ENCODE results near the gene FANCC.
"Not testable (repeated sequence)": the region's sequence is repeated elsewhere in the genome, so short reads cannot be mapped to it uniquely, and the experiment has no call there.

The FANCC gene

DNA sequence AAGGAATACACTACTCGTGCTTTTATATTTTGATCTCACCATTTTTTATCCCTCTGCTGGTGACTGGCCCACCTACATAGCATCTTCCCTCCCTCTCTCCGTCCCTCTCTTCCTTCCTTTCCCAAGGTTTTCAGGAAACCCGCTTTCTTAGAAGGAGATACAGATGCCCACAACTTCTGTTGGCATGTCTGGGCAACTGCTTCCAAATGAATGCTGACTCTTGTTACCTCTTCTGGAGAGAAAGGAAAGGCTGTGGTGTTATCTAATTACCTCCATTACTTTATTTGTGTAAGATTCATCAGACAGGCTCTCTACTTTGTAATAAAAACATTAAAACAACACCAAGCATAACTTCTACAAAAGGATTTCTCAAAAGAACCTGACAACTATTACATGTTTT is 20.2 kb downstream of the FANCC start:
- no peaks in the 10 kb centered on the region for H3K27me3 ChIP-seq
- no peak overlapping the region for H3K9ac ChIP-seq
- peaks cover 0 to 10% (median 4%) of the 10 kb centered on the region in 11 experiments; a peak in 11 of 22 replicates for H3K36me3 ChIP-seq
- no peak overlapping the region for H3K27ac ChIP-seq
- TF ChIP-seq Cebpa-rat (IDR thresholded peaks at IDR 0.05) = no peak
- no peak overlapping the region for H3K4me2 ChIP-seq
- no peak overlapping the region for H3K4me3 ChIP-seq
- H3K9me3 ChIP-seq (replicated peaks in 1 of 11) = peaks cover 4 to 13% (median 10%) of the 10 kb centered on the region in 11 experiments
- no peaks in the 10 kb centered on the region for H4K20me1 ChIP-seq
- peaks cover 0 to 18% (median 13%) of the 10 kb centered on the region in 10 experiments; a peak in 15 of 20 replicates for H3K4me1 ChIP-seq

GRCh38 chr9:95296761-95297160 is 20.7 kb downstream of the FANCC start:
- no peak overlapping the region for H3K4me3 ChIP-seq
- H3K27ac ChIP-seq = no peak overlapping the region
- peaks cover 0 to 12% (median 6%) of the 10 kb centered on the region in 11 experiments; a peak in 11 of 22 replicates for H3K36me3 ChIP-seq
- peaks cover 0 to 18% (median 13%) of the 10 kb centered on the region in 10 experiments; a peak in 15 of 20 replicates for H3K4me1 ChIP-seq
- no peak overlapping the region for H3K4me2 ChIP-seq
- H3K9me3 ChIP-seq (replicated peaks in 1 of 11) = peaks cover 10 to 18% (median 15%) of the 10 kb centered on the region in 11 experiments
- no peak overlapping the region for H3K9ac ChIP-seq
- H4K20me1 ChIP-seq = no peaks in the 10 kb centered on the region
- H3K27me3 ChIP-seq = no peaks in the 10 kb centered on the region
- no peak for TF ChIP-seq Cebpa-rat (IDR thresholded peaks at IDR 0.05)

DNA sequence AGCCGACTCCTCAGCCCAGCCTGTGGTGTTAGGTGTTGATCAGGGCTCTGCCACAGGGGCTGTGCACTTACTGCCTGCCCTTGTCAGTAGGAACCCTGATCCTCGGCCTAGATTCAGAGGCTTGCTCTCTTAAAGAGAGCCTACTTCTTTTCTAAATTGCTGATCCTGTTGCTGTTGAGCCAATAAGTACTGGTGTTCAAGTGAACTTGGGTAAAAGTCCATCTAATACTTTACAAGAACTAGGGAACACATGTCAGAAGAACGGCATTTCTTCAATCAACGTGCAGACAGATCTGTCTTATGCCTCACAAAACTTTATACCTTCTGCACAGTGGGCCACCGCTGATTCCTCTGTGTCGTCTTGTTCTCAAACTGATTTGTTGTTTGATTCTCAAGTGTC is 24.2 kb downstream of the FANCC start:
- Histone ChIP-seq H3K9me3 (replicated peaks in 1 of 11) (peaks cover 14 to 26% (median 18%) of the 10 kb centered on the region in 11 experiments), H3K36me3 (peaks cover 0 to 12% (median 6%) of the 10 kb centered on the region in 11 experiments; a peak in 11 of 22 replicates)
- not testable (repeated sequence) for H4K20me1 ChIP-seq, H3K9ac ChIP-seq, H3K4me1 ChIP-seq, H3K27ac ChIP-seq, H3K27me3 ChIP-seq, H3K4me2 ChIP-seq, H3K4me3 ChIP-seq

DNA sequence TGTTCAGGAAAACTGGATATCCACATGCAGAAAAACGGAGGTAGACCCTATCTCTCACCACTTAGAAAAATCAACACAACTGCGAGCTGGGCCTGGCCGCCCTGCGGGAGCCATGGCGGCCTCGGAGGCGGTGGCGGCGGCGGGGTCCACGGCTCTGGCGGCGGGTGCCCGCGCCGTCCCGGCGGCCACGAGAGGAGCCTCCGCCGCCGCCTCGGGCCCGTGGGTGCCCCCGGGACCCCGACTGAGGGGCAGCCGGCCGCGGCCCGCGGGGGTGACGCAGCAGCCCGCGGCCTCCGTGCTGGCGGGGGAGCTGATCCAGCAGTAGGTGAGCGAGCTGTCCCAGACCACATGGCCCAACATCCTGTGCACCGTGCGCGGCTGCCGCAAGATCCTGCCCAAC is 25.3 kb downstream of the FANCC start:
- Histone ChIP-seq H3K4me1 (peaks cover 0 to 4% (median 0%) of the 10 kb centered on the region in 10 experiments; a peak in 1 of 20 replicates), H3K27me3 (no peaks in the 10 kb centered on the region), H4K20me1 (no peaks in the 10 kb centered on the region), H3K4me2 (no peak overlapping the region), H3K9me3 (replicated peaks in 1 of 11) (peaks cover 14 to 26% (median 18%) of the 10 kb centered on the region in 11 experiments), H3K36me3 (peaks cover 0 to 12% (median 6%) of the 10 kb centered on the region in 11 experiments; a peak in 11 of 22 replicates), H3K4me3 (no peak overlapping the region), H3K27ac (no peak overlapping the region), H3K9ac (no peak overlapping the region)
- no peak for TF ChIP-seq Cebpa-rat (IDR thresholded peaks at IDR 0.05)

DNA sequence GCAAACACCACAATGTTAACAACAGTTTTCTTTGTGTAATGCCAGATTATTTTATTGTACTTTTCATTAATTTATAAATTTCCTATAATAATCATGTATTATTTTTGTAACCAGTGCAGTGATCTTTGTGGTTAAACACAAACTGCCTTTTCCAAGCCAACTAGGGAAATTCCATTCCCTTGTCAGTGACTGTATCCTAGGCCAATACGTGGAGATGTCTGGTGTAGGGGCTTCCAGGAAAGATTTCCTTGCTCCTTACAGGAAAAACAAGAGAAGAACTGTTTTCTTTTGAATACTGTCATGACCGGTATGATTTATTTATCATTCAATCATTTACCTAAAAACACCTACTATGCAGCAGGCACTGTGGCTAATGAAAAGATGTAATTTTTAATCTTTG is 31.4 kb downstream of the FANCC start:
- Histone ChIP-seq H4K20me1 (no peaks in the 10 kb centered on the region), H3K27ac (no peak overlapping the region), H3K4me1 (no peaks in the 10 kb centered on the region), H3K27me3 (no peaks in the 10 kb centered on the region), H3K9ac (no peak overlapping the region), H3K9me3 (replicated peaks in 1 of 11) (peaks cover 9 to 22% (median 13%) of the 10 kb centered on the region in 11 experiments), H3K36me3 (peaks cover 0 to 3% (median 0%) of the 10 kb centered on the region in 11 experiments; a peak in 2 of 22 replicates), H3K4me3 (no peak overlapping the region), H3K4me2 (no peak overlapping the region)
- TF ChIP-seq Cebpa-rat (IDR thresholded peaks at IDR 0.05) = no peak

- Histone ChIP-seq H3K4me1 (no peaks in the 10 kb centered on the region), H3K27ac (no peak overlapping the region), H3K4me3 (no peak overlapping the region), H3K4me2 (no peak overlapping the region), H3K9ac (no peak overlapping the region), H4K20me1 (no peaks in the 10 kb centered on the region), H3K9me3 (replicated peaks in 1 of 11) (peaks cover 18 to 30% (median 22%) of the 10 kb centered on the region in 11 experiments), H3K27me3 (no peaks in the 10 kb centered on the region), H3K36me3 (peaks cover 0 to 7% (median 0%) of the 10 kb centered on the region in 11 experiments; a peak in 2 of 22 replicates)
- no peak for TF ChIP-seq Cebpa-rat (IDR thresholded peaks at IDR 0.05)
Measured at GRCh38 chr9:95285307-95285706, 32.2 kb downstream of the FANCC start.

DNA sequence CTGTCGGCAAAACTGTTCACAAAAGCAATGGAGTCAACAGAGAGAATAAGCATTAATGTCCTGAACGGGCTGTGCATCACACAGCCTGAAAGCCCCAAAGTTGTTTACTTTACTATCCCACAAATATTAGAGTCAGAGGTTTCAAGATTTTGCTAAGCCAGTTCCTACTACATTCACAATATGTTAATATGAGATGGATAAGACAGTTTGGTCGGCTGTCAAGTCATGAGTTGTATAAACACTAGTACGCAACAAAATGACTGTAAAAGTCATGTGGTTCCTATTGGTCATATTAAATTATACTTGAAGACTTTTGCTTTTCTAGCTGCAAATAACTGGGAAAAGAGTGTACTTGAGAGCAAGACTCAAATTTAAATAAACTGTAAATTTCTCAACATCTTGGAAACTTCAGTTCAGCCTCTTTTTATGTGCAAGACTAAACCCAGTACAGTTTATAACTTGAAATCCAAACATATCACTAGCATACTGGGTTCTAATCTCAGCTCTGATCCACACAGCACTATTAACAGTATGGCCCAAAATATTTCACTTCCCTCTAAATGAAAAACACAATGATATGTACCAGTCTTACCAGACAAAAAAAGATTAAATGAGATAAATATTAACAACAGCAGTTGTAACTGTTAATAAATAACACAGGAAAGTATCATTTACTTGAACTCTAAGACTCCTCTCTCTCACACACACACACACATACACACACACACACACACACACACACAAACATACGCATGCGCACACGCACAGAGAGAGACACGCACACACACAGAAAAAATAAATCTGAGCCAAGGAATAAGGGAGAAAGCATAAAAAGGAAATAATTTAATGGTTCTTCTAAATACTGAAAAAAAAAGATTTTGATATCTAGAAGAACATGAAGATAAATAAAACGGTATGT is 33.1 kb downstream of the FANCC start:
- Histone ChIP-seq H3K4me2 (no peak overlapping the region), H3K9ac (no peak overlapping the region), H3K9me3 (replicated peaks in 1 of 11) (peaks cover 23 to 39% (median 30%) of the 10 kb centered on the region in 11 experiments), H4K20me1 (no peaks in the 10 kb centered on the region), H3K36me3 (peaks cover 0 to 7% (median 0%) of the 10 kb centered on the region in 11 experiments; a peak in 2 of 22 replicates), H3K4me3 (no peak overlapping the region), H3K27me3 (no peaks in the 10 kb centered on the region), H3K27ac (no peak overlapping the region), H3K4me1 (no peaks in the 10 kb centered on the region)
- TF ChIP-seq Cebpa-rat (IDR thresholded peaks at IDR 0.05) = no peak

DNA sequence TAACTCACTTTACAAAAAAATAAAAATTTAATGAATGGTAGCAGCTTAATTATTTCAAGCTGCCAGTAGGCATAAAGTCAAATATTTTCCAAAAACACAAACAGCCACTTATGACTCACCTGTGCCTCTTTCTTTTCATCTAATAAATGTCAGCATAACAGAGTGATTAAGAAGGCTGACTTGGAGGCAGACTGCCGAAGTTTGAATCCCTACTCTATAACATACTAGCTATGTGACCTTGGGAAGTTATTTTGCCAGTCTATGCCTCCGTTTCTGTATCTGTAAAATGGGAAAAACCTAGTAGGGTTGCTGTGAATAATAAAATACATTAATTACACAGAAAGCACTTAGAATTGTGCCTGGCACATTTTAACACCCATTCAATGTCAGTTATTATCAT is 33.8 kb downstream of the FANCC start:
- no peak overlapping the region for H3K4me3 ChIP-seq
- no peak overlapping the region for H3K4me2 ChIP-seq
- TF ChIP-seq Cebpa-rat (IDR thresholded peaks at IDR 0.05) = no peak

GRCh38 chr9:95282332-95282731 is 35.2 kb downstream of the FANCC start:
- H3K27me3 ChIP-seq = no peaks in the 10 kb centered on the region
- H4K20me1 ChIP-seq = no peaks in the 10 kb centered on the region
- H3K9me3 ChIP-seq (replicated peaks in 1 of 11) = peaks cover 33 to 52% (median 43%) of the 10 kb centered on the region in 11 experiments
- H3K27ac ChIP-seq = no peak overlapping the region
- TF ChIP-seq Cebpa-rat (IDR thresholded peaks at IDR 0.05) = no peak
- peaks cover 0 to 7% (median 0%) of the 10 kb centered on the region in 11 experiments; a peak in 3 of 22 replicates for H3K36me3 ChIP-seq
- no peak overlapping the region for H3K4me2 ChIP-seq
- no peak overlapping the region for H3K9ac ChIP-seq
- H3K4me1 ChIP-seq = no peaks in the 10 kb centered on the region
- no peak overlapping the region for H3K4me3 ChIP-seq

More for the DNA sequence above, 33.8 kb downstream of the FANCC start:
- H3K27ac ChIP-seq = no peak overlapping the region
- no peaks in the 10 kb centered on the region for H4K20me1 ChIP-seq
- H3K4me1 ChIP-seq = no peaks in the 10 kb centered on the region
- H3K36me3 ChIP-seq = peaks cover 0 to 7% (median 0%) of the 10 kb centered on the region in 11 experiments; a peak in 3 of 22 replicates
- H3K9ac ChIP-seq = no peak overlapping the region
- H3K9me3 ChIP-seq (replicated peaks in 1 of 11) = peaks cover 30 to 46% (median 38%) of the 10 kb centered on the region in 11 experiments
- no peaks in the 10 kb centered on the region for H3K27me3 ChIP-seq

All from BLaER1 treated with 17β-estradiol and CSF1 and Interleukin-3, amounts not matched to agents 10 nM and 100 nM (cell line).